Right hindlimb (tissue), 1 donor: ENCODE results near the gene MEP1B.
A peak's percentile ranks its signal among the peaks of the same experiment; 100 is the strongest.
"Not testable (repeated sequence)": the region's sequence is repeated elsewhere in the genome, so short reads cannot be mapped to it uniquely, and the experiment has no call there.

ENCODE experiments used
- DNase-seq: peaks from one replicate; pipeline ENCODE4 v3.0.0-alpha.2; 2018

The MEP1B gene

GRCh38 chr18:32189790-32190189, at the start of gene MEP1B:
Gene MEP1B (plus strand): TSS chr18:32190039. CDS start chr18:32190071, 32 bp downstream.
- no peak for DNase-seq

- no peak for DNase-seq
Measured at GRCh38 chr18:32148185-32148870, 41.5 kb upstream of the MEP1B start.

GRCh38 chr18:32152705-32153448, 37.0 kb upstream of the MEP1B start:
- DNase-seq, result no peak

- no peak for DNase-seq
Measured at GRCh38 chr18:32156855-32157254, 33.0 kb upstream of the MEP1B start.

- no peak for DNase-seq
Measured at GRCh38 chr18:32157580-32157979, 32.3 kb upstream of the MEP1B start.

- peak; percentile 91 for DNase-seq
Measured at GRCh38 chr18:32158108-32158624, 31.7 kb upstream of the MEP1B start.

- DNase-seq, result not testable (repeated sequence)
Measured at GRCh38 chr18:32158631-32159030, 31.2 kb upstream of the MEP1B start.

- DNase-seq, result no peak
Measured at GRCh38 chr18:32160547-32160946, 29.3 kb upstream of the MEP1B start.

- no peak for DNase-seq
Measured at GRCh38 chr18:32167980-32168730, 21.7 kb upstream of the MEP1B start.

GRCh38 chr18:32173654-32174053, 16.2 kb upstream of the MEP1B start:
- no peak for DNase-seq

- no peak for DNase-seq
Measured at GRCh38 chr18:32174719-32175118, 15.1 kb upstream of the MEP1B start.

GRCh38 chr18:32175265-32175664, 14.6 kb upstream of the MEP1B start:
- DNase-seq, result peak; percentile 83

- not testable (repeated sequence) for DNase-seq
Measured at GRCh38 chr18:32176745-32177144, 13.1 kb upstream of the MEP1B start.

GRCh38 chr18:32177530-32177929, 12.3 kb upstream of the MEP1B start:
- no peak for DNase-seq

- no peak for DNase-seq
Measured at GRCh38 chr18:32183503-32183902, 6.3 kb upstream of the MEP1B start.

- no peak for DNase-seq
Measured at GRCh38 chr18:32190209-32190608, 370 bp downstream of the MEP1B start.

GRCh38 chr18:32195881-32196815, 6.3 kb downstream of the MEP1B start:
- no peak for DNase-seq

GRCh38 chr18:32200766-32201165, 10.9 kb downstream of the MEP1B start:
- no peak for DNase-seq

GRCh38 chr18:32201948-32202672, 12.3 kb downstream of the MEP1B start:
- DNase-seq, result no peak

GRCh38 chr18:32208023-32208422, 18.2 kb downstream of the MEP1B start:
- no peak for DNase-seq

GRCh38 chr18:32208577-32208976, 18.7 kb downstream of the MEP1B start:
- no peak for DNase-seq
